ENCODE data around the gene GSK3A.

DNA sequence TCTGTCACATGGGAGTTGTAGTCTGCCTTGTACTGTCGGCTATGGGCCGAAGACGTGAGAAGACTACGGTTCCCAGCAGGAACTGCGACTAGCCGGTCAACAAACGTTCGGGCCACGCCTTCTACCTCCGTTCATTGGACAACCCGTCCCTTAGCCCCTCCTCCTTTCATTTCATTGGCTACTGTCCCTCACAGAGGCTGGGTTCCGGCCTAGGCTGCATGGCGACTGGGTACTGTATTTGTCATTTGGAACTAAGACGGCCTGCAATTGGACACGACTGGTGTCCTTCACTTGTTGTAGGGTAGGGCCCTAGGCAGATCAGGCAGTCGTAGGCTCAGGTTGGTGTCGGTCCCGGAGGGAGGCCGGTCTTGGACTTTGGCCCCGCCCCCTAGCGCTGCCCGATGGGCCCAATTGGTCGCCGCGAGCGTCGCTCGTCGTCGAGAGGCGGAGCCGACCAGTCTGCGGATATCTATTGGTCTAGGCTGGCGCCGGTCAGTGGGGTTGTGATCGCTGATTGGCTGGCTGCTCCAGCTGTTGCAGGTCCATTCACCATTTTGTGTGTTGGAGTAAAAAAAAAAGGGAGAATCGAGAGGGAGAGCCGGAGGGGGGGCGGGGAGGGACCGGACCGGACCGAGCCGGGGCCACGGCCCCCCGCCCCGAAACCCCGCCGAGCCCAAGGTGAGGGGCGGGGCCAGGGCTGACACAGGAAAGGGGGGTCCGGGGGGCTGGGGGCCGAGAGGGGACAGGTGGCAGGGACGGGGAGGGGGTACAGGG is 26.5 kb upstream of the GSK3A start, which contains the start of gene CIC:
- TF ChIP-seq, protein P1, sequence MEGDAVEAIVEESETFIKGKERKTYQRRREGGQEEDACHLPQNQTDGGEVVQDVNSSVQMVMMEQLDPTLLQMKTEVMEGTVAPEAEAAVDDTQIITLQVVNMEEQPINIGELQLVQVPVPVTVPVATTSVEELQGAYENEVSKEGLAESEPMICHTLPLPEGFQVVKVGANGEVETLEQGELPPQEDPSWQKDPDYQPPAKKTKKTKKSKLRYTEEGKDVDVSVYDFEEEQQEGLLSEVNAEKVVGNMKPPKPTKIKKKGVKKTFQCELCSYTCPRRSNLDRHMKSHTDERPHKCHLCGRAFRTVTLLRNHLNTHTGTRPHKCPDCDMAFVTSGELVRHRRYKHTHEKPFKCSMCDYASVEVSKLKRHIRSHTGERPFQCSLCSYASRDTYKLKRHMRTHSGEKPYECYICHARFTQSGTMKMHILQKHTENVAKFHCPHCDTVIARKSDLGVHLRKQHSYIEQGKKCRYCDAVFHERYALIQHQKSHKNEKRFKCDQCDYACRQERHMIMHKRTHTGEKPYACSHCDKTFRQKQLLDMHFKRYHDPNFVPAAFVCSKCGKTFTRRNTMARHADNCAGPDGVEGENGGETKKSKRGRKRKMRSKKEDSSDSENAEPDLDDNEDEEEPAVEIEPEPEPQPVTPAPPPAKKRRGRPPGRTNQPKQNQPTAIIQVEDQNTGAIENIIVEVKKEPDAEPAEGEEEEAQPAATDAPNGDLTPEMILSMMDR (conservative IDR thresholded peaks at IDR 0.05), result no peak
- TF ChIP-seq EZH2 (IDR thresholded peaks at IDR 0.05; ENCODE audit: low read depth), result no peak
